Glomerular endothelial cell (primary cell): Measurements from ENCODE around the gene TMEM134. TPM values are rescaled to one million over a fixed set of nuclear protein-coding genes. Genes with fewer than 3 reads are reported as not detected.

Experiments
- DNase-seq: peaks from one replicate; pipeline ENCODE4 v3.0.0-alpha.2; 2011; ENCODE audit warnings: low read depth, low spot score; ENCODE audit errors: extremely low read depth
- total RNA-seq: library from RNA; depleted of rRNA; stranded (reverse); fragments of >200 nt; gene quantifications from 2 replicates; pipeline ENCODE4 v1.2.3, GENCODE V29; 2015

Gene TMEM134
- total RNA-seq, 1 donor from 2014 or later = 88.6 TPM

GRCh38 chr11:67500831-67501715 lies 32.0 kb upstream of the TMEM134 start:
- DNase-seq = no peak

DNA sequence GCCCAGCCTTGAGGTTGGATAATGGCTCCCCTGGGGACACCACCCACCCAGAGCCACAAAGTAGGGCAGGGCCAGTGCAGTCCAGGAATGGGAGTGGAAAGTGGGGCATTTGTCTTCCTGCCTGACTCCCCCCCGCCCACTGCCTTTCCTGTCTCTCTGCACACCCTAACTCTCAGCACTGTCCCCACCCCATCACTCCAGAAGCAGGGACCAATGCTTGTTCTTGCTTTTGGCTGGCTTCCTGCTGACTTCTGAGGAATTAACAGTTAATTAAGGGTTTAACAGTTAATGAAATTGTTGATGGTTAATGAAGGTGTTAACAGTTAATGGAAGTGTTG lies 31.4 kb upstream of the TMEM134 start:
- DNase-seq = no peak

- no peak for DNase-seq
These were observed 30.9 kb upstream of the TMEM134 start for GRCh38 chr11:67499808-67500483.

- no peak for DNase-seq
These were observed 29.5 kb upstream of the TMEM134 start for GRCh38 chr11:67498544-67498972.

DNA sequence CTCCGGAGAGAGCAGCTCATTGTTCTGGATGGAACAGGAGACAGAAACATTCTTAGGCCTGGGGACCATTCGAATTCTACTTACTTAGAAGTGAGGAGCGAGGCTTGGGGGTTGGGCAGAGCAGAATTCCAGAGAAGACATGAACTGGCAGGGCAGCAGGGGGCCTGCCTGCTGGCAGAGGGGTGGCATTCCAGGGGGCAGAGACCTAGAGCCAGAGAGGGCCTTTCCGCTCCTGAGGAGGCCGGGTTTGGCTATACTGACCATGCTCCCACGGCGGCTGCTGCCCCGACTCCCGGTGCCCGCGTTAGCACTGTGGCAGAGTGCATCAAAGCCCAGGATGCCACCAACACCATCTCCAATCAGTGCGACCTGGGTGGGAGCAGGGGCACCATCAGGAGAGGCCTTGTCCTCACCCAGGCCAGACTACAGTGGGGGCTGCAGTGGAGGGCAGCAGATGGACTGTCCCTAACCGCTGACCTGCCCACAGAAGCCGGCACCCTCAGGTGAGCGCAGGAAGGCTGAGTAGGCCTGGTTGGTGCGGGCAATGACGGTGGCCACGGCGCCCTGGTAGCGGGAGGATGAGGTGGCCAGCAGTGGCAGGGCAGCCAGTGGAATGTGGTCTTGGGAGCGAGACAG lies 28.7 kb upstream of the TMEM134 start:
- no peak for DNase-seq

DNA sequence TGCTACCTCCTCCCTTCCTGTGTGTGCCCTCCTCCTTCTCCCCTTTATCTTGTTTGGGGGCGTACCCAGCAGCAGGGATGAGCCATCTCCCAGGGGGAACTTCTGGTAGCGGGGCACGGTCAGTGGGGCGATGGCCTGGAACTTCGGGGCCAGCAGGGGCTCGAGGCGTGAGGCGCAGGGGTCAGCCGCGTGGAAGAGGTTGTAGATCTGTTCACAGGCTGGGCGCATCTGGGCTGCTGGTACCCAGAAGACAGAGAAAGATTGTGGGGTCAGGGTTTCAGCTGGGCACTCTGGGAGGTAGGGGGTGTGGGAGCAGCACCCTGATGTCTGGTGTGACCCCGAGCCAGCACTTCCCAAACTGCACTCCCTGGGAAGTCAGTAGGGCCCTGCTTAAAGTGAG lies 27.1 kb upstream of the TMEM134 start:
- no peak for DNase-seq

GRCh38 chr11:67495234-67496005 lies 26.4 kb upstream of the TMEM134 start:
- no peak for DNase-seq

DNA sequence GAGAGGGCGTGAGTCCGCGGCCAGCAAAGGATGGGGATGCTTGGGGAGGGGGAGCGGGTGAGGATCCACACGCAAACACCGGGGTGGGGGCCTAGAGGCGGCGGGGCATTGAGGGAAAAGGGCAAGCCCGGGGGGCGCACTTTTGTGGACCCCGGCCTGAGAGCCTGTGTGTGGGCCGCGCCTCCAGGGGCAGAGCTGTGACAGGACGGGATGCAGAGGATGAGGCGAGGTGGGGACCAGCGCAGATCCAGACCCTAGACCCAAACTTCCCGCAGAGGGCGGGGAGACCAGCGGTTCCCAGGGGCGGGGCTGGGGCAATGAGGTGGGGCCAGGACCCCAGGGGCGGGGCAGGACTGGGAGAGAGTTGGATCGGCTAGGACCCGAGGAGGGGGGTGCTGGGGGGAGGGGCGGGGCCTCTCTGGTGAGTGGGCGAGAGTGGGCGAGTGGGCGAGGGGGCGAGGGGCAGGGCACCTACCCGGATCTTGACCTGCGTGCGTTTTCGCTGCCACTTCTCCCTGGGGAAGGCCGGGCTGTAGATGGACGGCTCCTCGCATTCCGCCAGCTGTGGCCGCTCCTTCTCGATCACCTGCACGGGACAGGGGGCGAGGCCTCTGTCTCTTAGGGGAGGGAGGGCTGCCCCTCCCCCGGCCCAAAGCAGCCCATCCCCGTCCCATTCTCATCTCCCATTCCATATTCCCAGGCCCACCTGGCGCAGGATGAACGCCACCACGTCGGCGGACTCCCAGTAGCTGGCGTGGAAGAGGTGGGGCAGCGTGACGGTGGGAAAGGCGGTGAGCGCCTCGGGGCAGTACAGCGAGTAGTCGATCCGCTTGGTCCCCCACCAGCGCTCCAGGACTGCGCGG lies 25.6 kb upstream of the TMEM134 start:
- no peak for DNase-seq

GRCh38 chr11:67493548-67494370 lies 24.7 kb upstream of the TMEM134 start:
- DNase-seq = no peak

- DNase-seq = no peak
These were observed 23.9 kb upstream of the TMEM134 start for GRCh38 chr11:67492801-67493547.

DNA sequence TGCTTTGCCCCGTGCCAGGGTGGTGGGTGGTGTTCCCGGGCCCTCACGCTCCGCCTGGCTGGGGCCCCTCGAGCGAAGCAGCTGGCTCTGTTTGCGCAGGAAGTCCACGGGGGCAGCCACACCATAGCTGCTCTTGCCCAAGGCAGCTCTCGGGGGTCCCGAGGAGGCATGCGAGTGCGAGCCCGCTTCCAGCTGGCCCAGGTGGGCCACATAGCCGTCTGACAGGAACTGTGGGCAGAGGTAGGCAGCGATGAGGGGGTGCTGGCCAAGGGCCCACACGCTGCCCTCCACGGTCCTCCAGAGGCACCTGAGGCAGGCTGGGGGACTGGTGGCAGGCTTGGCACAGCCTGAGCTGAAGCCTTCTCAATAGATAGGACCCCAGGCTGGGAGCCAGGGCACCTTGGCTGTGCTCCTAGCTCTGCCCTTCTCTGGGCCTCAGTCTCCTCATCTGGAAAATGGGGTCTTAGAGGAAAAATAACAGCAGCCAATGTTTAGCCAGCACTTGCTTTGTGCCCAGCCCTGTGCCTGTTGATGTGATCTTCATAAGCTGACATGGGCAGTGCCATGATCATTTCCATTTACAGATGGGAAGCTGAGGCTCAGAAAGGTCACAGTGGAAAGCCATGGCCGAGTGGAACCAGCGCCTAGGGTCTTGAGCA lies 23.1 kb upstream of the TMEM134 start:
- no peak for DNase-seq

DNA sequence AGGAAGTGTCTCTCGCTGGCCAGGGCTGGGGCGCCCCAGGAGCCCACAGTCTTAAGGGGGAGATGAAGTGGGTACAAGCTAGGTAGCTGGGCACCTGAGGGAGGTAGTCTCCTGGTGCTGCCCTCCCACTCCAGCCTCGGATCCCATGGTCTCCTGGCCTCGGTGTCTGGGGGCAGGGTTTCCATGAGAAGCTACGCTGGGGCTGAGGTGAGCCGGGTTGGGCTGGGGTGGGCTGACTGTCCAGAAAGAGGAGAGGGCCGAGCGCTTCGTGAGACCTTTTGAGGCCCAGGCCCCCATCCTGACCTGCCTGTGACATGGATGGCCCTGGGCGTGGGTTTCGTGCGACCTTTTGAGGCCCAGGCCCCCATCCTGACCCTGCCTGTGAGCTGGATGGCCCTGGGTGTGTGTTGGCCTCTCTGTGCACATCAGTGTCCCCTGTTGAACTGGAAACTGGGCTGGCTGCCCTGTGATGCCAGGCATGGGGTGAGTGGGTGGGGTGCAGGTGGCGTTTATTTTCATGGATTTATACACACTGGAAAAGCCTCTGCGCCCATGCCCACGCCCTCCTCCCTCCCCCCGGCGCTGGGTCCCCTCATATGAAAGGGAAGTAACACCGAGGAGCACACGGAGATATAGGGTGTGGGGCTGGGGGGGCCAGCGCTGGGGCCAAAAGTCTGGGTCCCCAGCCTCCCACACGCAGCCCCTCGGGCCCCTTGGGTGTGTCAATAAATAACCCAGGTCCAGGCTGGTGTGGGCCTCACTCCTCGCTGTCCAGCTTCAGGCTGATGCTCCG lies 22.4 kb upstream of the TMEM134 start:
- DNase-seq = no peak

GRCh38 chr11:67490727-67491065 lies 21.6 kb upstream of the TMEM134 start:
- no peak for DNase-seq

DNA sequence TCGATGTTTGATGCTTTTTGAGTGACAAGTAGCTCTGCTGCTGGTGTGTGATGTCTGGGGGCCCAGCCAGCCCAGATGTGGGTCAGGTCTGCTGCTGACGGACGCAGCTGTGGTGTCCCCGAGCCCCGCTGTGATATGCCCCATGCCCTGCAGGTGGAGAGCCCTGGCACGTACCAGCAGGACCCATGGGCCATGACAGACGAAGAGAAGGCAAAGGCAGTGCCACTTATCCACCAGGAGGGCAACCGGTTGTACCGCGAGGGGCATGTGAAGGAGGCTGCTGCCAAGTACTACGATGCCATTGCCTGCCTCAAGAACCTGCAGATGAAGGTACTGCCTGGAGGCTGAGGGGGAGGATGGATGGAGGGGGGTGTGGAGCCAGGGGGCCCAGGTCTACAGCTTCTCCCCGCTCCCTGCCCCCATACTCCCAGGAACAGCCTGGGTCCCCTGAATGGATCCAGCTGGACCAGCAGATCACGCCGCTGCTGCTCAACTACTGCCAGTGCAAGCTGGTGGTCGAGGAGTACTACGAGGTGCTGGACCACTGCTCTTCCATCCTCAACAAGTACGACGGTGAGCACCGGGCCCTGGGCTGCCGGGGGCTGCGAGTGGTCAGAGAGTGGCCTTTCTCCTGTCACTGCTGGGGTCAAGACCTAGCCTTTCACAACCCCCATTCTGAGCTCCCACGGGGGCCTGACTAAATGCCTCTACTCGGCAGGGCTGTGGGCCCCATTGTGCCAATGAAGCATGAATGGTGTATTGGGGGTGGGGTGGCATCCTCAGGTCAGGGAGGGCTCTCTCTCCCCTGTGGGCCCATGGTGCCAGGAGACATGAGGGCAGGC lies 21.1 kb upstream of the TMEM134 start:
- DNase-seq = no peak

GRCh38 chr11:67489203-67489884 lies 20.3 kb upstream of the TMEM134 start:
- no peak for DNase-seq
